HepG2 (cell line): ENCODE data around the gene CDC40. TPM values are rescaled to one million over a fixed set of nuclear protein-coding genes. Genes with fewer than 3 reads are reported as not detected.
A peak's percentile ranks its signal among the peaks of the same experiment; 100 is the strongest.

ENCODE experiments used
- EED ChIP-seq: sonication (generic); formaldehyde crosslinking; IDR thresholded peaks from 2 replicates; pipeline ENCODE4 v1.5.0; 2020; ENCODE audit warnings: mild to moderate bottlenecking, missing genetic modification reagents
- JDP2 ChIP-seq: sonication (generic); formaldehyde crosslinking; IDR thresholded peaks from 2 replicates; pipeline ENCODE4 v1.8.1; 2022; ENCODE audit warnings: missing genetic modification reagents, borderline replicate concordance
- KMT2B ChIP-seq: IDR thresholded peaks from 2 replicates; pipeline ENCODE4 v1.6.1; 2016; ENCODE audit warnings: missing genetic modification reagents, missing compliant biosample characterization
- RFX1 ChIP-seq: fragments of 450-650 bp; IDR thresholded peaks from 2 replicates; pipeline ENCODE4 v1.6.1; 2017
- ZBTB40 ChIP-seq, 2 experiments: fragments of 450-650 bp in 1 of 2; sonication (generic) in 1 of 2; formaldehyde crosslinking in 1 of 2; IDR thresholded peaks; 2 replicates each; pipeline versions ENCODE4 v1.6.1 to v1.8.0; 2016 to 2022; ENCODE audit warnings: antibody characterized with exemption in 1 of 2, mild to moderate bottlenecking in 1 of 2, missing genetic modification reagents in 1 of 2
- ZBTB49 ChIP-seq: sonication (generic); formaldehyde crosslinking; IDR thresholded peaks from 2 replicates; pipeline ENCODE4 v1.4.0; 2020; ENCODE audit warnings: missing genetic modification reagents, borderline replicate concordance
- ZMAT3 ChIP-seq: sonication (generic); formaldehyde crosslinking; conservative IDR thresholded peaks from 2 replicates; pipeline ENCODE4 v1.7.0; 2021; ENCODE audit warnings: missing genetic modification reagents
- ZNF572 ChIP-seq: sonication (generic); formaldehyde crosslinking; IDR thresholded peaks from 2 replicates; pipeline ENCODE4 v1.5.1; 2020; ENCODE audit warnings: mild to moderate bottlenecking, missing genetic modification reagents
- ZNF580 ChIP-seq: IDR thresholded peaks from 2 replicates; pipeline ENCODE4 v1.6.1; 2016; ENCODE audit warnings: low read depth, borderline replicate concordance
- ZNF589 ChIP-seq: sonication (generic); formaldehyde crosslinking; conservative IDR thresholded peaks from 2 replicates; pipeline ENCODE4 v1.8.0; 2022; ENCODE audit warnings: mild to moderate bottlenecking, moderate library complexity, missing genetic modification reagents
- ZSCAN21 ChIP-seq: sonication (generic); formaldehyde crosslinking; IDR thresholded peaks from 2 replicates; pipeline ENCODE4 v1.8.0; 2022; ENCODE audit warnings: mild to moderate bottlenecking, missing genetic modification reagents, moderate library complexity, borderline replicate concordance
- ZSCAN9 ChIP-seq: IDR thresholded peaks from 2 replicates; pipeline ENCODE4 v1.6.1; 2016; ENCODE audit warnings: borderline replicate concordance
- polyA plus RNA-seq, 8 experiments: library from polyadenylated mRNA; depleted of rRNA in 3 of 8; stranded (reverse) in 7 of 8; unstranded in 1 of 8; fragments of >200 nt; fragmentation: Illumina TruSeq in 4 of 8; extraction: Trizol in 4 of 8; gene quantifications; 2 replicates each; pipeline versions ENCODE4 v1.2.1 to v1.2.3, GENCODE V29; 2011 to 2016; ENCODE audit warnings: low read depth in 4 of 8, missing spikeins in 1 of 8, mixed read lengths in 1 of 8; ENCODE audit not compliant: insufficient read depth in 1 of 8
- total RNA-seq, 5 experiments: library from RNA; depleted of rRNA; stranded (reverse); fragments of >200 nt; fragmentation: Illumina TruSeq; extraction: Trizol; gene quantifications; 2 replicates each; pipeline ENCODE4 v1.2.3, GENCODE V29; 2016; ENCODE audit warnings: low read depth in 1 of 5
- TF ChIP-seq, protein P1 (sequence below): IDR thresholded peaks from 2 replicates; pipeline ENCODE4 v1.6.1; 2016; ENCODE audit warnings: low read depth

CDC40 gene
- total and polyA plus RNA-seq, 2 of the 13 experiments (the other 11 are each of a cell fraction or from before 2014, with no cell fraction given): 11.4 to 21.5 TPM

DNA sequence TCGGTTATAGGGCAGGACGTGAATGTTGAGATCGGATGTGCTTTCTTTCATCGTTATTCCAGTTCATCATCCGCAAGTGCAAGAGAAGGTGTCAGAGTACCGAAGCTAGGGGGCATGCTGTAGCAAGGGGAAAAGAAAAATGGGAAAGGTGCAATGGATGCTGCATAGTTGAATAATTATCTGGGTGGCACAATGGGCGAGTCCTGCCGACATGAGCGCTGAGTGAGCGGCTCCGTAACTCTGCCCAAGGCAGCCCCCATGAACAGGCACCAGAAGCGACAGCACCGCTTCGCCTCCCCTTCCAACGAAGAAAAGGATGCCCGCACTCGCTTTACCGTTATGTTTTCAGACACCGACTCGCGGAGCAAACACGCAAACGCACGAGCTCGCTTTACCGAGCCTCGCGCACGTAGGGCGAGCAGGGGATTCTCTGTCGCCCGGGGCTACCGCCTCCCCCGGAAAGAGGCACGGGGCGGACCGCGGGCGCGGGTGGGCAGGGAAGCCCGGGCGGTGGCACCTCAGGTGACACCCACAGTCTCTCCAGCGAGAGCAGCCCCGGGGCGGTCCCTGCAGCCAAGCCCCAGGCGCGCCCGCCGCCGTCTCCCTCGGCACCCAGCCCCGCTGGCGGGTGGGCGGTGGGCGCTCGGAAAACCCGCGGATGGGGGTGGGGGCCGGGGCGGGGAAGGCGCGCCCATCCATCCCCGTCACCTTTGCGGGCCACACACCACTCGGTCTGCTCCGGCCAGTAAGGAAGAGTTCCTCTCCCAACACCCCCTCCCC, 1.4 kb upstream of the CDC40 start (continued):
- no peak for TF ChIP-seq ZBTB40 (IDR thresholded peaks at IDR 0.05)
- peak; percentile 46; the same call in 1 of the 2 replicates for TF ChIP-seq ZBTB40 (CRISPR knock-in tag; IDR thresholded peaks at IDR 0.05)
- peak; percentile 17; the same call in 1 of the 2 replicates for TF ChIP-seq ZNF589 (CRISPR knock-in tag)
- TF ChIP-seq ZNF580 (CRISPR knock-in tag): peak; percentile 26; the same call in 1 of the 2 replicates
- TF ChIP-seq, protein P1, sequence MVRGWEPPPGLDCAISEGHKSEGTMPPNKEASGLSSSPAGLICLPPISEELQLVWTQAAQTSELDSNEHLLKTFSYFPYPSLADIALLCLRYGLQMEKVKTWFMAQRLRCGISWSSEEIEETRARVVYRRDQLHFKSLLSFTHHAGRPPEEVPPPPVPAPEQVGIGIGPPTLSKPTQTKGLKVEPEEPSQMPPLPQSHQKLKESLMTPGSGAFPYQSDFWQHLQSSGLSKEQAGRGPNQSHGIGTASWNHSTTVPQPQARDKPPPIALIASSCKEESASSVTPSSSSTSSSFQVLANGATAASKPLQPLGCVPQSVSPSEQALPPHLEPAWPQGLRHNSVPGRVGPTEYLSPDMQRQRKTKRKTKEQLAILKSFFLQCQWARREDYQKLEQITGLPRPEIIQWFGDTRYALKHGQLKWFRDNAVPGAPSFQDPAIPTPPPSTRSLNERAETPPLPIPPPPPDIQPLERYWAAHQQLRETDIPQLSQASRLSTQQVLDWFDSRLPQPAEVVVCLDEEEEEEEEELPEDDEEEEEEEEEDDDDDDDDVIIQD (CRISPR knock-in tag): 0 out of 2 replicates have a peak, but pooled peaks have one; percentile 30
- TF ChIP-seq JDP2 (CRISPR knock-in tag): no peak
- no peak for TF ChIP-seq ZBTB49
- no peak for TF ChIP-seq ZNF572
- TF ChIP-seq EED (CRISPR knock-in tag): no peak
- TF ChIP-seq KMT2B (CRISPR knock-in tag): peak; percentile 69; the same call in 1 of the 2 replicates
- 0 out of 2 replicates have a peak, but pooled peaks have one; percentile 28 for TF ChIP-seq ZSCAN21 (CRISPR knock-in tag)
- TF ChIP-seq RFX1: no peak
- peak; percentile 40 for TF ChIP-seq ZMAT3 (CRISPR knock-in tag)
- 0 out of 2 replicates have a peak, but pooled peaks have one; percentile 37 for TF ChIP-seq ZSCAN9 (CRISPR knock-in tag)
